ENCODE measurements around the gene LRRC75B.
A peak's percentile ranks its signal among the peaks of the same experiment; 100 is the strongest.

The LRRC75B gene

GRCh38 chr22:24564376-24565058 is 28.4 kb downstream of the LRRC75B start:
- TF ChIP-seq POLR2AphosphoS5 (IDR thresholded peaks at IDR 0.05; ENCODE audit: low read depth, low read length) (no peak), TAF1 (IDR thresholded peaks at IDR 0.05; ENCODE audit: borderline replicate concordance, insufficient read depth, low read length) (no peak), FOXP2 (optimal IDR thresholded peaks at IDR 0.05; ENCODE audit: borderline replicate concordance, extremely low read depth, extremely low read length, insufficient read depth) (no peak), REST (IDR thresholded peaks at IDR 0.05; ENCODE audit: insufficient read depth in 1 of 2, low read depth in 2 of 2, low read length in 2 of 2) (no peak), SIN3A (IDR thresholded peaks at IDR 0.05; ENCODE audit: borderline replicate concordance, insufficient read depth, low read length) (no peak)

GRCh38 chr22:24563246-24563645 is 29.6 kb downstream of the LRRC75B start:
- no peak for TF ChIP-seq FOXP2 (optimal IDR thresholded peaks at IDR 0.05; ENCODE audit: borderline replicate concordance, extremely low read depth, extremely low read length, insufficient read depth)
- TF ChIP-seq REST (IDR thresholded peaks at IDR 0.05; ENCODE audit: insufficient read depth in 1 of 2, low read depth in 2 of 2, low read length in 2 of 2): no peak
- TF ChIP-seq TAF1 (IDR thresholded peaks at IDR 0.05; ENCODE audit: borderline replicate concordance, insufficient read depth, low read length): no peak
- no peak for TF ChIP-seq SIN3A (IDR thresholded peaks at IDR 0.05; ENCODE audit: borderline replicate concordance, insufficient read depth, low read length)
- no peak for TF ChIP-seq POLR2AphosphoS5 (IDR thresholded peaks at IDR 0.05; ENCODE audit: low read depth, low read length)

GRCh38 chr22:24559471-24559870 is 33.4 kb downstream of the LRRC75B start:
- TF ChIP-seq TAF1 (IDR thresholded peaks at IDR 0.05; ENCODE audit: borderline replicate concordance, insufficient read depth, low read length) (no peak), FOXP2 (optimal IDR thresholded peaks at IDR 0.05; ENCODE audit: borderline replicate concordance, extremely low read depth, extremely low read length, insufficient read depth) (no peak), REST (IDR thresholded peaks at IDR 0.05; ENCODE audit: insufficient read depth in 1 of 2, low read depth in 2 of 2, low read length in 2 of 2) (no peak), POLR2AphosphoS5 (IDR thresholded peaks at IDR 0.05; ENCODE audit: low read depth, low read length) (no peak), SIN3A (IDR thresholded peaks at IDR 0.05; ENCODE audit: borderline replicate concordance, insufficient read depth, low read length) (no peak)

- no peak; the same call in 1 of the 2 replicates for TF ChIP-seq POLR2AphosphoS5 (IDR thresholded peaks at IDR 0.05; ENCODE audit: low read depth, low read length)
- 0 out of 4 replicates have a peak, but pooled peaks of 1 of the 2 experiments have one; percentile 0 for TF ChIP-seq REST (IDR thresholded peaks at IDR 0.05; ENCODE audit: insufficient read depth in 1 of 2, low read depth in 2 of 2, low read length in 2 of 2)
- TF ChIP-seq SIN3A (IDR thresholded peaks at IDR 0.05; ENCODE audit: borderline replicate concordance, insufficient read depth, low read length): 0 out of 2 replicates have a peak, but pooled peaks have one; percentile 29
- peak; percentile 74 for TF ChIP-seq FOXP2 (optimal IDR thresholded peaks at IDR 0.05; ENCODE audit: borderline replicate concordance, extremely low read depth, extremely low read length, insufficient read depth)
- TF ChIP-seq TAF1 (IDR thresholded peaks at IDR 0.05; ENCODE audit: borderline replicate concordance, insufficient read depth, low read length): peak; percentile 89; the same call in 1 of the 2 replicates
Measured at GRCh38 chr22:24555165-24556039, 37.5 kb downstream of the LRRC75B start, which contains the start of gene SNRPD3. SNRPD3 (plus strand) TSS chr22:24555999; CDS start chr22:24557675, 1,676 bp downstream.

All from PFSK-1 (cell line).